H9 (cell line): ENCODE results near the gene KLHDC7B. TPM values are rescaled to one million over a fixed set of nuclear protein-coding genes. Genes with fewer than 3 reads are reported as not detected.

ENCODE experiments used
- DNase-seq: peaks from one replicate; pipeline ENCODE4 v3.0.0-alpha.2; 2017
- H2AFZ ChIP-seq: one replicate; pipeline ENCODE4 v1.6.1; 2013; ENCODE audit warnings: mild to moderate bottlenecking, low read length, control low read depth, moderate library complexity
- H2AK5ac ChIP-seq: 2 replicates; pipeline ENCODE4 v1.6.1; 2013; ENCODE audit warnings: low read length, control low read depth, mixed read lengths; ENCODE audit not compliant: insufficient read length
- H2BK120ac ChIP-seq: one replicate; pipeline ENCODE4 v1.6.1; 2013; ENCODE audit warnings: low read depth, mild to moderate bottlenecking, low read length, control low read depth, inconsistent platforms; ENCODE audit not compliant: poor library complexity, severe bottlenecking
- H2BK12ac ChIP-seq: 2 replicates; pipeline ENCODE4 v1.6.1; 2013; ENCODE audit warnings: low read length, control low read depth, mixed read lengths, low read depth; ENCODE audit not compliant: insufficient read length
- H2BK15ac ChIP-seq: 2 replicates; pipeline ENCODE4 v1.6.1; 2013; ENCODE audit warnings: low read depth, low read length, control low read depth
- H2BK20ac ChIP-seq: one replicate; pipeline ENCODE4 v1.6.1; 2013; ENCODE audit warnings: low read depth, mild to moderate bottlenecking, low read length, control low read depth, inconsistent platforms; ENCODE audit not compliant: poor library complexity, severe bottlenecking
- H2BK5ac ChIP-seq: 2 replicates; pipeline ENCODE4 v1.6.1; 2013; ENCODE audit warnings: low read length, control low read depth, mixed read lengths; ENCODE audit not compliant: insufficient read length
- H3K14ac ChIP-seq: 2 replicates; pipeline ENCODE4 v1.6.1; 2013; ENCODE audit warnings: low read length, control low read depth; ENCODE audit not compliant: insufficient read depth
- H3K18ac ChIP-seq: 2 replicates; pipeline ENCODE4 v1.6.1; 2013; ENCODE audit warnings: low read depth, mild to moderate bottlenecking, mixed read lengths, low read length, control low read depth; ENCODE audit not compliant: insufficient read length
- H3K23ac ChIP-seq: 2 replicates; pipeline ENCODE4 v1.6.1; 2013; ENCODE audit warnings: low read length, control low read depth, mixed read lengths, low read depth; ENCODE audit not compliant: insufficient read length
- H3K23me2 ChIP-seq: 2 replicates; pipeline ENCODE4 v1.6.1; 2013; ENCODE audit warnings: low read depth, mild to moderate bottlenecking, mixed read lengths, low read length, control low read depth; ENCODE audit not compliant: insufficient read length, poor library complexity, severe bottlenecking
- H3K27ac ChIP-seq: 2 replicates; pipeline ENCODE4 v1.5.1; 2013; ENCODE audit warnings: low read length, control low read depth, mixed read lengths, low read depth; ENCODE audit not compliant: insufficient read length
- H3K27me3 ChIP-seq: 2 replicates; pipeline ENCODE4 v1.6.1; 2013; ENCODE audit warnings: low read length, control low read depth, inconsistent platforms; ENCODE audit not compliant: insufficient read depth
- H3K4ac ChIP-seq: 2 replicates; pipeline ENCODE4 v1.6.1; 2013; ENCODE audit warnings: low read depth, mild to moderate bottlenecking, control low read depth, inconsistent platforms, low read length, moderate library complexity
- H3K4me1 ChIP-seq: 2 replicates; pipeline ENCODE4 v1.6.1; 2013; ENCODE audit warnings: low read length, control low read depth, inconsistent platforms; ENCODE audit not compliant: insufficient read depth
- H3K4me2 ChIP-seq: 2 replicates; pipeline ENCODE4 v1.6.1; 2013; ENCODE audit warnings: low read length, control low read depth, mixed read lengths; ENCODE audit not compliant: insufficient read length, insufficient read depth
- H3K56ac ChIP-seq: 2 replicates; pipeline ENCODE4 v1.6.1; 2013; ENCODE audit warnings: low read depth, mild to moderate bottlenecking, mixed read lengths, low read length, control low read depth; ENCODE audit not compliant: insufficient read length
- H3K79me1 ChIP-seq: 2 replicates; pipeline ENCODE4 v1.6.1; 2013; ENCODE audit warnings: low read depth, mild to moderate bottlenecking, moderate library complexity, low read length, control low read depth, inconsistent platforms; ENCODE audit not compliant: insufficient read depth, poor library complexity, severe bottlenecking
- H3K79me2 ChIP-seq: 2 replicates; pipeline ENCODE4 v1.6.1; 2013; ENCODE audit warnings: low read length, control low read depth, inconsistent platforms; ENCODE audit not compliant: insufficient read depth
- H3K9ac ChIP-seq: 2 replicates; pipeline ENCODE4 v1.6.1; 2013; ENCODE audit warnings: low read length, control low read depth, mixed read lengths; ENCODE audit not compliant: insufficient read length; ENCODE audit errors: extremely low read depth
- H3K9me3 ChIP-seq: one replicate; pipeline ENCODE4 v1.6.1; 2013; ENCODE audit warnings: low read depth, low read length, inconsistent platforms; ENCODE audit not compliant: control insufficient read depth
- H3T11ph ChIP-seq: one replicate; pipeline ENCODE4 v1.6.1; 2013; ENCODE audit warnings: mild to moderate bottlenecking, low read length, control low read depth, inconsistent platforms
- H4K20me1 ChIP-seq: one replicate; pipeline ENCODE4 v1.6.1; 2013; ENCODE audit not compliant: control insufficient read depth, insufficient read length, insufficient read depth
- H4K5ac ChIP-seq: 2 replicates; pipeline ENCODE4 v1.6.1; 2013; ENCODE audit warnings: low read depth, mild to moderate bottlenecking, mixed read lengths, low read length, control low read depth; ENCODE audit not compliant: insufficient read length
- H4K8ac ChIP-seq: replicated peaks from 2 replicates; pipeline ENCODE4 v1.6.1; 2013; ENCODE audit warnings: low read length, control low read depth, mixed read lengths, low read depth; ENCODE audit not compliant: insufficient read length
- H4K91ac ChIP-seq: 2 replicates; pipeline ENCODE4 v1.6.1; 2013; ENCODE audit warnings: low read depth, mild to moderate bottlenecking, moderate library complexity, mixed read lengths, low read length, control low read depth; ENCODE audit not compliant: insufficient read length
- H3K27ac Mint-ChIP-seq, 3 experiments: 2 replicates in 2 of 3; 3 replicates in 1 of 3; pipeline ENCODE4 v1.8.0; 2020 to 2021; ENCODE audit warnings: mixed read lengths in 3 of 3, mild to moderate bottlenecking in 1 of 3, moderate library complexity in 1 of 3
- H3K27me3 Mint-ChIP-seq: 2 replicates; pipeline ENCODE4 v1.8.0; 2021; ENCODE audit warnings: low read depth, mild to moderate bottlenecking, moderate library complexity, mixed read lengths
- H3K36me3 Mint-ChIP-seq, 3 experiments: 2 replicates in 2 of 3; 3 replicates in 1 of 3; pipeline ENCODE4 v1.8.0; 2020 to 2021; ENCODE audit warnings: low read depth in 3 of 3, mixed read lengths in 3 of 3; ENCODE audit not compliant: insufficient read depth in 1 of 3
- H3K4me1 Mint-ChIP-seq, 2 experiments: 2 replicates each; pipeline ENCODE4 v1.8.0; 2020; ENCODE audit warnings: mixed read lengths in 2 of 2
- H3K4me3 Mint-ChIP-seq, 2 experiments: 2 replicates in 1 of 2; 3 replicates in 1 of 2; pipeline ENCODE4 v1.8.0; 2020 to 2021; ENCODE audit warnings: mild to moderate bottlenecking in 2 of 2, mixed read lengths in 2 of 2, moderate library complexity in 1 of 2
- H3K9me3 Mint-ChIP-seq, 2 experiments: 2 replicates in 1 of 2; 3 replicates in 1 of 2; pipeline ENCODE4 v1.8.0; 2020; ENCODE audit warnings: mild to moderate bottlenecking in 2 of 2, mixed read lengths in 2 of 2, moderate library complexity in 1 of 2
- CTCF ChIP-seq: fragments of 200-600 bp; sonication (generic); conservative IDR thresholded peaks from 3 replicates; pipeline ENCODE4 v1.8.0; 2021; ENCODE audit warnings: antibody characterized with exemption, mild to moderate bottlenecking
- WGBS: extraction: QIAGEN DNeasy Blood & Tissue Kit; methylation state at CpG from one replicate; pipeline ENCODE4 v1.1.7; 2013; ENCODE audit warnings: missing lambda C conversion rate, low lambda C conversion rate, mixed read lengths; ENCODE audit not compliant: insufficient read length; ENCODE audit errors: extremely low coverage; 5-methylcytosine and 5-hydroxymethylcytosine counted together
- total RNA-seq: library from RNA; stranded (reverse); gene quantifications from 2 replicates; pipeline ENCODE4 v1.2.1, GENCODE V29; 2021

The KLHDC7B gene
- total RNA-seq, 1 experiment from 2014 or later: not detected

- no peaks in the 10 kb centered on the region for H3K79me2 ChIP-seq
- peaks cover 8% of the 10 kb centered on the region for H3K23me2 ChIP-seq
- WGBS: no CpG with 5 or more reads among the region's 24 CpGs
- no peaks in the 10 kb centered on the region for H3K9me3 ChIP-seq
- H2BK5ac ChIP-seq: no peak overlapping the region
- no peak overlapping the region for H4K91ac ChIP-seq
- H3K79me1 ChIP-seq: no peaks in the 10 kb centered on the region
- H3T11ph ChIP-seq: no peak overlapping the region
- no peak overlapping the region for H3K14ac ChIP-seq
- no peak overlapping the region for H3K23ac ChIP-seq
- H2AK5ac ChIP-seq: no peak overlapping the region
- H3K36me3 Mint-ChIP-seq: peaks cover 0 to 3% (median 0%) of the 10 kb centered on the region in 3 experiments; a peak in 2 of 7 replicates
- H2BK20ac ChIP-seq: no peak overlapping the region
- no peak overlapping the region for H3K56ac ChIP-seq
- H3K4me3 Mint-ChIP-seq: no peak overlapping the region
- H2BK120ac ChIP-seq: no peak overlapping the region
- peaks cover 5 to 8% of the 10 kb centered on the region in 2 experiments for H3K4me1 Mint-ChIP-seq
- no peak overlapping the region for H4K8ac ChIP-seq
- no peaks in the 10 kb centered on the region for H3K27me3 ChIP-seq
- no peak overlapping the region for H3K9ac ChIP-seq
- H3K4me1 ChIP-seq: no peaks in the 10 kb centered on the region
- H4K20me1 ChIP-seq: no peaks in the 10 kb centered on the region
- H3K4ac ChIP-seq: no peak overlapping the region
- H2AFZ ChIP-seq: no peak overlapping the region
- H2BK12ac ChIP-seq: no peak overlapping the region
- H3K18ac ChIP-seq: no peak overlapping the region
- TF ChIP-seq CTCF: no peak
- DNase-seq: peak; percentile 15
- H3K4me2 ChIP-seq: no peak overlapping the region
- peaks cover 3% of the 10 kb centered on the region for H3K27me3 Mint-ChIP-seq
- H4K5ac ChIP-seq: no peak overlapping the region
- no peak overlapping the region for H3K27ac ChIP-seq
- no peak overlapping the region for H2BK15ac ChIP-seq
- H3K27ac Mint-ChIP-seq: no peak overlapping the region
- H3K9me3 Mint-ChIP-seq: no peaks in the 10 kb centered on the region
Observed at GRCh38 chr22:50502628-50503474, 42.8 kb upstream of the KLHDC7B start.
